ENCODE results near the gene SLC25A22.

The SLC25A22 gene

DNA sequence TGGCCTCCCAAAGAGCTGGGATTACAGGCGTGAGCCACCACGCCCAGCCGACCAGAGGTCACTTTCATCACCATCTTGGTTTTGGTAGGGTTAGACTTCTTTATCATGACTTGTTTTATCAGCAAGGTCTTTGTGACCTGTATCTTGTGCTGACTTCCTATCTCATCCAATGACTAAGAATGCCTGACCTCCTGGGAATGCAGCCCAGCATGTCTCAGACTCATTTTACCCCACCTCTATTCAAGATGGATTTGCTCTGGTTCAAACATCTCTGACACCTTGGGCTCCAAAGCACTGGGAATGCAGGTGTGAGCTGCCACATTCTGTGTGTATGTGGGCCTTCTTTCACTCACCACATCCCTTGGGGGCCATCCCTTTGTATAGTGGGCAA lies 55.9 kb downstream of the SLC25A22 start:
- TF ChIP-seq, protein P1, sequence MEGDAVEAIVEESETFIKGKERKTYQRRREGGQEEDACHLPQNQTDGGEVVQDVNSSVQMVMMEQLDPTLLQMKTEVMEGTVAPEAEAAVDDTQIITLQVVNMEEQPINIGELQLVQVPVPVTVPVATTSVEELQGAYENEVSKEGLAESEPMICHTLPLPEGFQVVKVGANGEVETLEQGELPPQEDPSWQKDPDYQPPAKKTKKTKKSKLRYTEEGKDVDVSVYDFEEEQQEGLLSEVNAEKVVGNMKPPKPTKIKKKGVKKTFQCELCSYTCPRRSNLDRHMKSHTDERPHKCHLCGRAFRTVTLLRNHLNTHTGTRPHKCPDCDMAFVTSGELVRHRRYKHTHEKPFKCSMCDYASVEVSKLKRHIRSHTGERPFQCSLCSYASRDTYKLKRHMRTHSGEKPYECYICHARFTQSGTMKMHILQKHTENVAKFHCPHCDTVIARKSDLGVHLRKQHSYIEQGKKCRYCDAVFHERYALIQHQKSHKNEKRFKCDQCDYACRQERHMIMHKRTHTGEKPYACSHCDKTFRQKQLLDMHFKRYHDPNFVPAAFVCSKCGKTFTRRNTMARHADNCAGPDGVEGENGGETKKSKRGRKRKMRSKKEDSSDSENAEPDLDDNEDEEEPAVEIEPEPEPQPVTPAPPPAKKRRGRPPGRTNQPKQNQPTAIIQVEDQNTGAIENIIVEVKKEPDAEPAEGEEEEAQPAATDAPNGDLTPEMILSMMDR (conservative IDR thresholded peaks at IDR 0.05; ENCODE audit: low read depth, low read length), result no peak

More for the DNA sequence above, 55.9 kb downstream of the SLC25A22 start:
- Histone ChIP-seq H3K36me3 (ENCODE audit: insufficient read depth) (no peaks in the 10 kb centered on the region), H3K4me1 (ENCODE audit: low read depth, poor library complexity, severe bottlenecking) (peaks cover 13% of the 10 kb centered on the region), H3K79me2 (ENCODE audit: insufficient read depth, low read depth) (no peaks in the 10 kb centered on the region; the same call in 1 of the 2 replicates), H4K20me1 (ENCODE audit: insufficient read depth) (no peaks in the 10 kb centered on the region), H3K4me2 (no peak overlapping the region), H2AFZ (ENCODE audit: low read depth) (no peak overlapping the region), H3K27me3 (ENCODE audit: insufficient read depth, low read depth) (peaks cover 19% of the 10 kb centered on the region), H3K27ac (no peak overlapping the region), H3K4me3 (IDR thresholded peaks at IDR 0.05; ENCODE audit: insufficient read depth, low read depth, low read length) (no peak overlapping the region), H3K9ac (no peak overlapping the region)
